DND-41 (cell line): Measurements from ENCODE around the gene TMEM256.

Source experiments
- ATAC-seq: fragments of 200-7000 bp; cut with Tn5 transposase; 3 replicates; pipeline ENCODE4 v1.9.1; 2021; ENCODE audit warnings: low read depth; ENCODE audit not compliant: insufficient read depth
- DNase-seq: peaks from one replicate; pipeline ENCODE4 v3.0.0-alpha.2; 2020
- H2AFZ ChIP-seq: 2 replicates; pipeline ENCODE4 v1.6.0; 2012; ENCODE audit warnings: low read depth, low read length
- H3K27ac ChIP-seq: 2 replicates; pipeline ENCODE4 v1.5.1; 2012; ENCODE audit warnings: low read length, inconsistent platforms
- H3K27me3 ChIP-seq: fragments of 200-600 bp; sonication (generic); 2 replicates; pipeline ENCODE4 v1.6.0; 2012; ENCODE audit warnings: low read length, mild to moderate bottlenecking, inconsistent platforms; ENCODE audit not compliant: insufficient read depth, poor library complexity
- H3K36me3 ChIP-seq: 2 replicates; pipeline ENCODE4 v1.5.1; 2012; ENCODE audit warnings: low read length, inconsistent platforms; ENCODE audit not compliant: insufficient read depth
- H3K4me1 ChIP-seq: 2 replicates; pipeline ENCODE4 v1.5.1; 2012; ENCODE audit warnings: mild to moderate bottlenecking, low read length; ENCODE audit not compliant: insufficient read depth
- H3K4me2 ChIP-seq: 2 replicates; pipeline ENCODE4 v1.6.0; 2012; ENCODE audit warnings: mild to moderate bottlenecking, moderate library complexity, low read length, inconsistent platforms; ENCODE audit not compliant: insufficient read depth
- H3K4me3 ChIP-seq, 2 experiments: fragments of 200-600 bp in 1 of 2; shearing (Covaris generic) in 1 of 2; 2 replicates each; pipeline ENCODE4 v1.5.1; 2012 to 2016; ENCODE audit warnings: inconsistent platforms in 2 of 2, low read length in 2 of 2, mild to moderate bottlenecking in 2 of 2, low read depth in 1 of 2, moderate library complexity in 1 of 2
- H3K79me2 ChIP-seq: 2 replicates; pipeline ENCODE4 v1.6.0; 2012; ENCODE audit warnings: low read length, inconsistent platforms; ENCODE audit not compliant: insufficient read depth
- H3K9ac ChIP-seq: 2 replicates; pipeline ENCODE4 v1.6.0; 2012; ENCODE audit warnings: low read depth, mild to moderate bottlenecking, inconsistent platforms, low read length, moderate library complexity
- H3K9me3 ChIP-seq: 2 replicates; pipeline ENCODE4 v1.5.1; 2012; ENCODE audit warnings: low read length, moderate library complexity, mild to moderate bottlenecking, inconsistent platforms; ENCODE audit not compliant: insufficient read depth, severe bottlenecking
- H4K20me1 ChIP-seq: 2 replicates; pipeline ENCODE4 v1.6.0; 2012; ENCODE audit warnings: low read length; ENCODE audit not compliant: insufficient read depth
- EZH2 ChIP-seq: IDR thresholded peaks from 3 replicates; pipeline ENCODE4 v1.6.1; 2012; ENCODE audit warnings: borderline replicate concordance, low read depth, mild to moderate bottlenecking, moderate library complexity, low read length, inconsistent platforms; ENCODE audit not compliant: severe bottlenecking
- TF ChIP-seq, protein P1 (sequence below): IDR thresholded peaks from 2 replicates; pipeline ENCODE4 v1.5.1; 2012; ENCODE audit warnings: borderline replicate concordance, low read length, moderate library complexity, mild to moderate bottlenecking; ENCODE audit not compliant: poor library complexity, severe bottlenecking; ENCODE audit errors: extremely low read depth

TMEM256 gene

DNA sequence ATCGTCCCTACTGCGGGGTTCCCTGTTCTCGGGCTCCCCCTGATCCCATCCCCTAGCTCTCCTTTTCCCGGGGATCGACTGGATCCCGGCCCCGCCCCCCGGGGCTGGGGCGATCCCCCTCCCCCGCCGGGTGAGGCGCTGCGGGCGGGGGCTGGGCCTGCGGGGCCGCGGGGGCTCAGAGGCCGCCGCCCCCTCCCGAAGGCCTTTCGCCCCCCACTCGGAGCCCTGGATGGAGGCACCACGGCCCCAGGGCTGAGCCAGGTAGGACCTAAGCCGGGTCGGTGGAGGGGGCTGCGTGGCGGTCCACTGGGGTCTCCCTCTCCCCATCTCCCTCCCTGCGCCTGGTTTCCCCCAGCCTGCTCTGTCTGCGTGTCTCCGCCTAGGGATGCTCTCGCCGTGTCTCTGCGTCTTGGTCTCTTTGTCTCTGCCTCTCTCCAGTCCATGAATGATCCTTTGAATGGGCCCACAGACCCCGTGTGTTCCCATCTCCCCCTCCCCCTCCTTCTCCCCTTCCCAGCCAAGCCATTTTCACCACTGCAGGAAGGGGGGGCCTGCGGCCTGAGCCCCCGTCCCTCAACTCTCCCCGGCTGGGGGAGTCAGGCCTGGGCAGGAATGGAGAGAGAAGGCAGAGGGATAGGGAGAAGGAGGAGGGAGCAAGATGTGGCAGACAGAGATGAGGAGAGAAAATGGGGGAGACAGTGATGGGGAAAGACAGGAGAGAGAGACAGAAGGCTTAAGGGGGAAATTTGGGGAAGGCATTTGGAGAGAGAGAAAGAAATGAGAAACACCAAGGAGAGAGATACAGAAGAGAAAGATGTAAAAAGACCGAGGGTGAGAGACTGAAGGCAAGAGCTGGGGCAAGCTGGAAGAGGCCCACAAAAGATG, 1.7 kb upstream of the TMEM256 start:
- H2AFZ ChIP-seq: peak overlapping the region; percentile 75; the same call in 1 of the 2 replicates
- no peak for ATAC-seq

DNA sequence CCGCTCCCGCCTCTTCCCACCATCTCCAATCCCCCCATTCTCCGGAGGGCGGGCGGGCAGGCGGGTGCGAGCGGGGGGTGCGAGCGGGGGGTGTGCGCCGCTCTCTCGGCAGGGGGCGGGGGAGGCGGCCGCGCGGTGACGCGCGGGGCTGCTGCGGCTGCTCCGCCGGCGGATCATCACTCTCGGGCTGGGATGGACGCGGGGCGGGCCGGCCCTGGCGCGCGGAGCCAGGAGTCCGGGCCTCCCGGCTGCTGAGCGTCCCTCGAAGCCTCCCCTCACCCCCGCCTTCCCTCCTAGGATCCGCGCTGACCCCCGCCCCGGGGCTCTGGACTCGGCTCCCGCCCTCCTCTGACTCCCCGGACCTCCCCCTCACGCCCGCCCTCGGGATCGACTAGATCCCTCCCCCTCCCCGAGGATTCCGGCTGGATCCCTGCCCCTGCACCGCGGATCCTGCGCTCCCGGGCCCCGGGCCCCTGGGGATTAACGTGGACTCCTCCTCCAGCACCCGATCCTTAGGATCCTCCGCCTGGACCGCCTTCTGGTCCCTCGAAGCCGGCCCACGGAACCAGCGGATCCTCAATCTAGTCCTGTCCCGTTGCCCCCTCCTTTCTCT, 946 bp upstream of the TMEM256 start:
- H3K27me3 ChIP-seq: no peaks in the 10 kb centered on the region
- ATAC-seq (peak; percentile 41), DNase-seq (no peak)
- H3K4me1 ChIP-seq: peaks cover 25% of the 10 kb centered on the region
- no peaks in the 10 kb centered on the region for H3K9me3 ChIP-seq
- peak overlapping the region; percentile 96 for H3K4me2 ChIP-seq
- TF ChIP-seq, protein P1, sequence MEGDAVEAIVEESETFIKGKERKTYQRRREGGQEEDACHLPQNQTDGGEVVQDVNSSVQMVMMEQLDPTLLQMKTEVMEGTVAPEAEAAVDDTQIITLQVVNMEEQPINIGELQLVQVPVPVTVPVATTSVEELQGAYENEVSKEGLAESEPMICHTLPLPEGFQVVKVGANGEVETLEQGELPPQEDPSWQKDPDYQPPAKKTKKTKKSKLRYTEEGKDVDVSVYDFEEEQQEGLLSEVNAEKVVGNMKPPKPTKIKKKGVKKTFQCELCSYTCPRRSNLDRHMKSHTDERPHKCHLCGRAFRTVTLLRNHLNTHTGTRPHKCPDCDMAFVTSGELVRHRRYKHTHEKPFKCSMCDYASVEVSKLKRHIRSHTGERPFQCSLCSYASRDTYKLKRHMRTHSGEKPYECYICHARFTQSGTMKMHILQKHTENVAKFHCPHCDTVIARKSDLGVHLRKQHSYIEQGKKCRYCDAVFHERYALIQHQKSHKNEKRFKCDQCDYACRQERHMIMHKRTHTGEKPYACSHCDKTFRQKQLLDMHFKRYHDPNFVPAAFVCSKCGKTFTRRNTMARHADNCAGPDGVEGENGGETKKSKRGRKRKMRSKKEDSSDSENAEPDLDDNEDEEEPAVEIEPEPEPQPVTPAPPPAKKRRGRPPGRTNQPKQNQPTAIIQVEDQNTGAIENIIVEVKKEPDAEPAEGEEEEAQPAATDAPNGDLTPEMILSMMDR: no peak
- TF ChIP-seq EZH2: no peak
- peaks cover 15% of the 10 kb centered on the region for H3K36me3 ChIP-seq
- 0 out of 2 replicates have a peak, but pooled peaks cover 2% of the 10 kb centered on the region for H4K20me1 ChIP-seq
- H2AFZ ChIP-seq: peak overlapping the region; percentile 75
- H3K79me2 ChIP-seq: peaks cover 9% of the 10 kb centered on the region; the same call in 1 of the 2 replicates
- peak overlapping the region; percentile 76 for H3K27ac ChIP-seq
- peak overlapping the region; percentile 46 to 89; a peak in 3 of 4 replicates for H3K4me3 ChIP-seq
- H3K9ac ChIP-seq: peak overlapping the region; percentile 82

More for the DNA sequence above, 1.7 kb upstream of the TMEM256 start:
- peak overlapping the region; percentile 76 for H3K27ac ChIP-seq
- H3K36me3 ChIP-seq: peaks cover 21% of the 10 kb centered on the region
- H3K4me2 ChIP-seq: peak overlapping the region; percentile 96
- no peaks in the 10 kb centered on the region for H3K9me3 ChIP-seq
- peak; percentile 10 for DNase-seq
- peaks cover 25% of the 10 kb centered on the region for H3K4me1 ChIP-seq
- H4K20me1 ChIP-seq: 0 out of 2 replicates have a peak, but pooled peaks cover 2% of the 10 kb centered on the region
- H3K27me3 ChIP-seq: no peaks in the 10 kb centered on the region
- H3K9ac ChIP-seq: peak overlapping the region; percentile 82
- H3K4me3 ChIP-seq: peak overlapping the region; percentile 46 to 89; a peak in 3 of 4 replicates
- TF ChIP-seq, protein P1: no peak
- peaks cover 9% of the 10 kb centered on the region; the same call in 1 of the 2 replicates for H3K79me2 ChIP-seq

DNA sequence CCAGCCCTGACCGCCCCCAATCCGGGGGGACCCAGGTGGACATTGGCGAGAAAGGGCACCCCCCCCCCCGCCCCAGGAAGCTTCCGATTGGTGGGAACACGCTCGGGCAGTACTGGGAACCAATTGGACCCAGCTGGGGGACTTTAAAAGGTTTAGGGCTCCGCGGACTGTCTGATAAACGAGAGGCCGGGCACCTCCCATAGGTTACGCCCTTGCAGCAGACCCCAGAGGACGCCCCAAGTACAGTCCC, 245 bp downstream of the TMEM256 start:
- Histone ChIP-seq H2AFZ (peak overlapping the region; percentile 71), H4K20me1 (0 out of 2 replicates have a peak, but pooled peaks cover under 1% of the 10 kb centered on the region), H3K79me2 (peaks cover 9% of the 10 kb centered on the region; the same call in 1 of the 2 replicates), H3K4me1 (peaks cover 25% of the 10 kb centered on the region), H3K4me2 (peak overlapping the region; percentile 94), H3K27ac (peak overlapping the region; percentile 83), H3K4me3 (peak overlapping the region; percentile 73 to 89), H3K9me3 (no peaks in the 10 kb centered on the region), H3K36me3 (peaks cover 3% of the 10 kb centered on the region), H3K27me3 (no peaks in the 10 kb centered on the region), H3K9ac (peak overlapping the region; percentile 82)
- TF ChIP-seq EZH2: no peak
- TF ChIP-seq, protein P1: no peak
- DNase-seq: no peak
- ATAC-seq: peak; percentile 51; the same call in 2 of the 3 replicates
